Stomach (tissue), 4 donors: Measurements from ENCODE around the gene PCDH9.

Experiments used
- EP300 ChIP-seq: sonication (generic); formaldehyde crosslinking; IDR thresholded peaks from one replicate; pipeline ENCODE4 v1.6.1; 2017; ENCODE audit warnings: antibody characterized with exemption
- POLR2A ChIP-seq, 4 donors: fragments of 450-650 bp; IDR thresholded peaks; one replicate each; pipeline ENCODE4 v1.6.1; 2016; ENCODE audit warnings: antibody characterized with exemption in 4 of 4, control low read depth in 2 of 4, mild to moderate bottlenecking in 1 of 4, moderate library complexity in 1 of 4
- TF ChIP-seq, protein P1 (sequence below), 7 experiments: fragments of 450-650 bp in 4 of 7; fragments of 200-600 bp in 3 of 7; sonication (generic) in 3 of 7; IDR thresholded peaks; one replicate each; pipeline ENCODE4 v1.5.1; 2016 to 2019; ENCODE audit warnings: antibody characterized with exemption in 7 of 7, control low read depth in 2 of 7, mild to moderate bottlenecking in 1 of 7

DNA sequence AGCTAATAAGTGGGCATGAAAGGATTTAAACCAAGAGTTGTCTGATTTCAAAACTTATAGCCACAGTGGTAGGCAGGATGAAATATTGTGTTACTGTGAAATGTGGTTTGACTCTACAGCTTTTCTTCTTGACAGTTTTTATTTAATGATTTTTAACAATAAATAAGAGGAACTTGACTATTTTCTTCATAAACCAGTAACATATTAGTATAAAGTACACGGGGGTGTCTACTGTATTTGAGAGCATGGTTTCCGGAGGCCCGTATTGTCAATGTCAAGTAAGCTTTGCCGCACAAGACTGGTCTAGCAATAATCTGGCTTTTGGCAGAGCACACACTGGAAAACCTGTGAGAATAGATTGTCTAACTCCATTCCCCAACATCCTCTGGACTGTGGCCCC lies 894.5 kb downstream of the PCDH9 start:
- TF ChIP-seq EP300 (no peak), POLR2A (IDR thresholded peaks at IDR 0.05) (no peak)
- TF ChIP-seq, protein P1, sequence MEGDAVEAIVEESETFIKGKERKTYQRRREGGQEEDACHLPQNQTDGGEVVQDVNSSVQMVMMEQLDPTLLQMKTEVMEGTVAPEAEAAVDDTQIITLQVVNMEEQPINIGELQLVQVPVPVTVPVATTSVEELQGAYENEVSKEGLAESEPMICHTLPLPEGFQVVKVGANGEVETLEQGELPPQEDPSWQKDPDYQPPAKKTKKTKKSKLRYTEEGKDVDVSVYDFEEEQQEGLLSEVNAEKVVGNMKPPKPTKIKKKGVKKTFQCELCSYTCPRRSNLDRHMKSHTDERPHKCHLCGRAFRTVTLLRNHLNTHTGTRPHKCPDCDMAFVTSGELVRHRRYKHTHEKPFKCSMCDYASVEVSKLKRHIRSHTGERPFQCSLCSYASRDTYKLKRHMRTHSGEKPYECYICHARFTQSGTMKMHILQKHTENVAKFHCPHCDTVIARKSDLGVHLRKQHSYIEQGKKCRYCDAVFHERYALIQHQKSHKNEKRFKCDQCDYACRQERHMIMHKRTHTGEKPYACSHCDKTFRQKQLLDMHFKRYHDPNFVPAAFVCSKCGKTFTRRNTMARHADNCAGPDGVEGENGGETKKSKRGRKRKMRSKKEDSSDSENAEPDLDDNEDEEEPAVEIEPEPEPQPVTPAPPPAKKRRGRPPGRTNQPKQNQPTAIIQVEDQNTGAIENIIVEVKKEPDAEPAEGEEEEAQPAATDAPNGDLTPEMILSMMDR (IDR thresholded peaks at IDR 0.05), result no peak
